ENCODE measurements around the gene PDE6G. TPM values are rescaled to one million over a fixed set of nuclear protein-coding genes. Genes with fewer than 3 reads are reported as not detected.

The PDE6G gene
- total and polyA plus RNA-seq, 2 of the 13 experiments (the other 11 are each of a cell fraction or from before 2014, with no cell fraction given), result 1.4 to 6.7 TPM

DNA sequence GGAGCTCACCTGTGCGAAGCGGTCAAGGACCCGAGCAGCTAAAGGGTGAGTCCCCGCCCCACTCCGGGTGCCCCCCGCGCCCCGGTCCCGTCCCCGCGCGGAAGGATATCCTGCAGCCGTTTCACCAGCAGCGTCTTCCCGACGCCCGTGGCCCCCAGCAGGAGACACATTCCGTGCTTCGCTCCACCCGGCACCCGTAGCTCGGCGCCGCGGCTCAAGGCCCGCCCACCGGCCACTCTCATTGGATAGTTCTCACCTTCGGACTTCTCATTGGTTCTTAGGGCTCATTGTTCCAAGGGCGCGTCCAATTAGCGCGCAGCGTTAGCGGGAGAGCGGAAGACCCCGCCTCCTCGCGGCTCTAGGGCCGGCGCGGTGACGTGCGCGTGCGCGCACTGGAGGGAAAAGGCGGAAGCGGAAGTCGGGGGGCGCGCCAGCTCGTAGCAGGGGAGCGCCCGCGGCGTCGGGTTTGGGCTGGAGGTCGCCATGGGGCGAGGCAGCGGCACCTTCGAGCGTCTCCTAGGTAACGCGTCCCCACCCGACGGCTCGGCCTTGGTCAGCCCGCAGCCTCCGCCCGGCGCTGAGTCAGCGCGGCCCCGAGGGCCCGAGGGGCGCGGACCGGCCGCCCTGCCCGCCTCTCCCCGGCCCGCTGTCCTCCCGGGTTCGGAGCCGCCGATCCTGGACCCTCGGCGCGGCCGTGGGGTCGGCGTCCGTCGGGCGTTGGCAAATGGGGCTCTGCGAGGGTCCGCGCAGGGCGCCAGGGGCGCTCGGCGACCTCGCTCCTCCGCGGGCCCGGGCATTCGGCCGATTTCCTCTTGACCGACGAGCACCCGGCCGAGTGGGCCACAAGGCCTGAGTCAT, 27.5 kb upstream of the PDE6G start, which contains the start of the genes ARL16 and HGS (continued):
- TF ChIP-seq, protein P1, sequence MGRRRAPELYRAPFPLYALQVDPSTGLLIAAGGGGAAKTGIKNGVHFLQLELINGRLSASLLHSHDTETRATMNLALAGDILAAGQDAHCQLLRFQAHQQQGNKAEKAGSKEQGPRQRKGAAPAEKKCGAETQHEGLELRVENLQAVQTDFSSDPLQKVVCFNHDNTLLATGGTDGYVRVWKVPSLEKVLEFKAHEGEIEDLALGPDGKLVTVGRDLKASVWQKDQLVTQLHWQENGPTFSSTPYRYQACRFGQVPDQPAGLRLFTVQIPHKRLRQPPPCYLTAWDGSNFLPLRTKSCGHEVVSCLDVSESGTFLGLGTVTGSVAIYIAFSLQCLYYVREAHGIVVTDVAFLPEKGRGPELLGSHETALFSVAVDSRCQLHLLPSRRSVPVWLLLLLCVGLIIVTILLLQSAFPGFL (CRISPR knock-in tag; IDR thresholded peaks at IDR 0.05), result 0 out of 2 replicates have a peak, but pooled peaks have one; percentile 70
- TF ChIP-seq TFE3 (CRISPR knock-in tag; IDR thresholded peaks at IDR 0.05) (no peak; the same call in 1 of the 2 replicates), ZNF598 (CRISPR knock-in tag; IDR thresholded peaks at IDR 0.05; ENCODE audit: borderline replicate concordance) (0 out of 2 replicates have a peak, but pooled peaks have one; percentile 19), ZNF317 (CRISPR knock-in tag; IDR thresholded peaks at IDR 0.05) (peak; percentile 51; the same call in 1 of the 2 replicates), SRY (CRISPR knock-in tag; IDR thresholded peaks at IDR 0.05) (peak; percentile 61; the same call in 1 of the 2 replicates), BORCS8-MEF2B (CRISPR knock-in tag; IDR thresholded peaks at IDR 0.05) (no peak), ZBTB8A (CRISPR knock-in tag; IDR thresholded peaks at IDR 0.05; ENCODE audit: borderline replicate concordance, low read depth) (no peak), ZNF318 (CRISPR knock-in tag; IDR thresholded peaks at IDR 0.05) (peak; percentile 76; the same call in 1 of the 2 replicates), IKZF4 (CRISPR knock-in tag; IDR thresholded peaks at IDR 0.05; ENCODE audit: borderline replicate concordance, low read depth, not compliant biosample characterization) (no peak)
- TF ChIP-seq, protein P2, sequence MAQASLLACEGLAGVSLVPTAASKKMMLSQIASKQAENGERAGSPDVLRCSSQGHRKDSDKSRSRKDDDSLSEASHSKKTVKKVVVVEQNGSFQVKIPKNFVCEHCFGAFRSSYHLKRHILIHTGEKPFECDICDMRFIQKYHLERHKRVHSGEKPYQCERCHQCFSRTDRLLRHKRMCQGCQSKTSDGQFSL (CRISPR knock-in tag; IDR thresholded peaks at IDR 0.05), result no peak
- TF ChIP-seq, protein P3, sequence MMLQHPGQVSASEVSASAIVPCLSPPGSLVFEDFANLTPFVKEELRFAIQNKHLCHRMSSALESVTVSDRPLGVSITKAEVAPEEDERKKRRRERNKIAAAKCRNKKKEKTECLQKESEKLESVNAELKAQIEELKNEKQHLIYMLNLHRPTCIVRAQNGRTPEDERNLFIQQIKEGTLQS (CRISPR knock-in tag; IDR thresholded peaks at IDR 0.05), result no peak; the same call in 1 of the 2 replicates
- TF ChIP-seq, protein P4, sequence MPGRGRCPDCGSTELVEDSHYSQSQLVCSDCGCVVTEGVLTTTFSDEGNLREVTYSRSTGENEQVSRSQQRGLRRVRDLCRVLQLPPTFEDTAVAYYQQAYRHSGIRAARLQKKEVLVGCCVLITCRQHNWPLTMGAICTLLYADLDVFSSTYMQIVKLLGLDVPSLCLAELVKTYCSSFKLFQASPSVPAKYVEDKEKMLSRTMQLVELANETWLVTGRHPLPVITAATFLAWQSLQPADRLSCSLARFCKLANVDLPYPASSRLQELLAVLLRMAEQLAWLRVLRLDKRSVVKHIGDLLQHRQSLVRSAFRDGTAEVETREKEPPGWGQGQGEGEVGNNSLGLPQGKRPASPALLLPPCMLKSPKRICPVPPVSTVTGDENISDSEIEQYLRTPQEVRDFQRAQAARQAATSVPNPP (CRISPR knock-in tag; IDR thresholded peaks at IDR 0.05), result no peak
